Epithelial cell of esophagus (primary cell): ENCODE measurements around the gene MIEN1.

Experiments
- DNase-seq: peaks from one replicate; pipeline ENCODE4 v3.0.0; 2010; ENCODE audit warnings: low read depth
- H3K4me3 ChIP-seq: 2 replicates; pipeline ENCODE4 v1.5.1; 2011; ENCODE audit warnings: mild to moderate bottlenecking, low read length, control low read depth
- CTCF ChIP-seq: IDR thresholded peaks from 2 replicates; pipeline ENCODE4 v1.5.1; 2011; ENCODE audit warnings: low read depth, mild to moderate bottlenecking, low read length, control low read depth, inconsistent platforms; ENCODE audit not compliant: insufficient read depth; ENCODE audit errors: missing control alignments

The MIEN1 gene

GRCh38 chr17:39679521-39680192 lies 50.7 kb downstream of the MIEN1 start:
- no peak overlapping the region for H3K4me3 ChIP-seq
- no peak for DNase-seq
- TF ChIP-seq CTCF, result no peak
